WTC11 (cell line): ENCODE measurements around the gene NEURL3. TPM values are rescaled to one million over a fixed set of nuclear protein-coding genes. Genes with fewer than 3 reads are reported as not detected.

ENCODE experiments used
- ATAC-seq: fragments of 200-7000 bp; cut with Tn5 transposase; 2 replicates; pipeline ENCODE4 v1.10.0; 2021; ENCODE audit warnings: mild to moderate bottlenecking, moderate library complexity
- CTCF ChIA-PET: fragments of 300-600 bp; sonication (Branson Sonifier 250); formaldehyde crosslinking; loops from one replicate; lab custom pipeline; 2021; ENCODE audit warnings: antibody characterized with exemption; lab: Charles Lee
- POLR2A ChIA-PET: fragments of 350-600 bp; sonication (Branson Sonifier 250); formaldehyde crosslinking; loops from one replicate; lab custom pipeline; 2021; ENCODE audit warnings: antibody characterized with exemption; lab: Charles Lee
- DNase-seq: peaks from one replicate; pipeline ENCODE4 v3.0.0; 2021; ENCODE audit warnings: low spot score
- H3K27ac Mint-ChIP-seq: 2 replicates; pipeline ENCODE4 v1.8.0; 2021; ENCODE audit warnings: mixed read lengths
- H3K27me3 Mint-ChIP-seq: 2 replicates; pipeline ENCODE4 v1.8.0; 2021; ENCODE audit warnings: low read depth, mild to moderate bottlenecking, moderate library complexity, mixed read lengths
- H3K36me3 Mint-ChIP-seq: 2 replicates; pipeline ENCODE4 v1.8.0; 2021; ENCODE audit warnings: mixed read lengths
- H3K4me1 Mint-ChIP-seq: 2 replicates; pipeline ENCODE4 v1.8.0; 2022; ENCODE audit warnings: mixed read lengths
- H3K4me3 Mint-ChIP-seq: 2 replicates; pipeline ENCODE4 v1.8.0; 2021; ENCODE audit warnings: mild to moderate bottlenecking, moderate library complexity, mixed read lengths
- H3K9me3 Mint-ChIP-seq: 2 replicates; pipeline ENCODE4 v1.8.0; 2021; ENCODE audit warnings: mixed read lengths
- ATF1 ChIP-seq: sonication (generic); formaldehyde crosslinking; IDR thresholded peaks from 2 replicates; pipeline ENCODE4 v1.8.1; 2023; ENCODE audit warnings: mild to moderate bottlenecking, moderate library complexity, missing genetic modification reagents
- CBFB ChIP-seq: sonication (generic); formaldehyde crosslinking; IDR thresholded peaks from 2 replicates; pipeline ENCODE4 v1.8.1; 2022; ENCODE audit warnings: mild to moderate bottlenecking, low read depth, missing genetic modification reagents
- EMX1 ChIP-seq: fragments of 250-450 bp; sonication (Bioruptor Pico); IDR thresholded peaks from 2 replicates; pipeline ENCODE4 v1.8.0; 2021; ENCODE audit warnings: mild to moderate bottlenecking
- FOXK1 ChIP-seq: sonication (generic); formaldehyde crosslinking; IDR thresholded peaks from 2 replicates; pipeline ENCODE4 v1.8.0; 2022; ENCODE audit warnings: mild to moderate bottlenecking, moderate library complexity, missing genetic modification reagents
- HMGA2 ChIP-seq: fragments of 250-450 bp; sonication (Bioruptor Pico); IDR thresholded peaks from 2 replicates; pipeline ENCODE4 v1.4.0; 2021; ENCODE audit warnings: mild to moderate bottlenecking, moderate library complexity
- JAZF1 ChIP-seq: fragments of 250-450 bp; sonication (Bioruptor Pico); IDR thresholded peaks from 2 replicates; pipeline ENCODE4 v1.9.0; 2021; ENCODE audit warnings: moderate library complexity, mild to moderate bottlenecking, inconsistent platforms
- KAT7 ChIP-seq: sonication (generic); formaldehyde crosslinking; IDR thresholded peaks from 2 replicates; pipeline ENCODE4 v1.8.1; 2023; ENCODE audit warnings: missing genetic modification reagents, mild to moderate bottlenecking, borderline replicate concordance
- MLX ChIP-seq: sonication (generic); formaldehyde crosslinking; IDR thresholded peaks from 2 replicates; pipeline ENCODE4 v1.8.1; 2023; ENCODE audit warnings: mild to moderate bottlenecking, missing genetic modification reagents, moderate library complexity
- OVOL2 ChIP-seq: fragments of 250-450 bp; sonication (Bioruptor Pico); IDR thresholded peaks from 2 replicates; pipeline ENCODE4 v1.9.0; 2021; ENCODE audit warnings: mild to moderate bottlenecking, borderline replicate concordance
- PRDM15 ChIP-seq: sonication (generic); formaldehyde crosslinking; IDR thresholded peaks from 2 replicates; pipeline ENCODE4 v1.8.0; 2022; ENCODE audit warnings: missing genetic modification reagents
- PREB ChIP-seq: sonication (generic); formaldehyde crosslinking; IDR thresholded peaks from 2 replicates; pipeline ENCODE4 v1.8.1; 2022; ENCODE audit warnings: mild to moderate bottlenecking, missing genetic modification reagents, moderate library complexity, borderline replicate concordance
- RORB ChIP-seq: fragments of 250-450 bp; sonication (Bioruptor Pico); IDR thresholded peaks from 2 replicates; pipeline ENCODE4 v1.9.0; 2021; ENCODE audit warnings: mild to moderate bottlenecking
- ZMAT4 ChIP-seq: fragments of 250-450 bp; sonication (Bioruptor Pico); IDR thresholded peaks from 2 replicates; pipeline ENCODE4 v1.9.0; 2021; ENCODE audit warnings: mild to moderate bottlenecking
- ZNF532 ChIP-seq: fragments of 250-450 bp; sonication (Bioruptor Pico); IDR thresholded peaks from 2 replicates; pipeline ENCODE4 v1.9.0; 2021; ENCODE audit warnings: mild to moderate bottlenecking, borderline replicate concordance
- total RNA-seq: library from RNA; stranded (reverse); gene quantifications from 3 replicates; pipeline ENCODE4 v1.2.3, GENCODE V29; 2021

The NEURL3 gene
- total RNA-seq, 1 experiment from 2014 or later = not detected

GRCh38 chr2:96538487-96539214, 33.5 kb upstream of the NEURL3 start (continued):
- TF ChIP-seq HMGA2 = no peak
- peak; percentile 70 for TF ChIP-seq FOXK1 (CRISPR knock-in tag)

GRCh38 chr2:96537734-96538486, 32.8 kb upstream of the NEURL3 start:
- H3K27me3 Mint-ChIP-seq = peaks cover 18% of the 10 kb centered on the region
- DNase-seq = no peak
- ChIA-PET POLR2A (interaction anchor here (1.4 to 2.5 kb wide), 3 partner anchors 9 to 12 kb away, joined by 3 to 9 read pairs (median 4); no protein-coding TSS in a partner anchor), CTCF (interaction anchor here (0.5 to 6.7 kb wide), 10 partner anchors 10 to 325 kb away, joined by 3 to 117 read pairs (median 4); no protein-coding TSS in a partner anchor)
- H3K36me3 Mint-ChIP-seq = no peaks in the 10 kb centered on the region
- ATAC-seq = no peak
- no peaks in the 10 kb centered on the region for H3K9me3 Mint-ChIP-seq
- H3K27ac Mint-ChIP-seq = no peak overlapping the region
- no peak for TF ChIP-seq MLX
- TF ChIP-seq EMX1 (CRISPR knock-in tag) = no peak
- TF ChIP-seq KAT7 = 0 out of 2 replicates have a peak, but pooled peaks have one; percentile 56
- TF ChIP-seq JAZF1 (CRISPR knock-in tag) = no peak
- no peak for TF ChIP-seq CBFB
- no peak for TF ChIP-seq RORB
- no peak for TF ChIP-seq ZMAT4 (CRISPR knock-in tag)
- H3K4me1 Mint-ChIP-seq = peaks cover 50% of the 10 kb centered on the region
- H3K4me3 Mint-ChIP-seq = peak overlapping the region; percentile 82

- Mint-ChIP-seq H3K4me3 (peak overlapping the region; percentile 82), H3K27ac (no peak overlapping the region), H3K27me3 (peaks cover 18% of the 10 kb centered on the region), H3K4me1 (peaks cover 57% of the 10 kb centered on the region), H3K9me3 (no peaks in the 10 kb centered on the region), H3K36me3 (no peaks in the 10 kb centered on the region)
- ATAC-seq (no peak), DNase-seq (peak; percentile 53)
- CTCF ChIA-PET = interaction anchor here (0.5 to 6.7 kb wide), 8 partner anchors 9 to 324 kb away, joined by 3 to 117 read pairs (median 9); no protein-coding TSS in a partner anchor
- no peak for TF ChIP-seq PRDM15 (CRISPR knock-in tag)
- TF ChIP-seq ZNF532 = no peak
- TF ChIP-seq KAT7 = no peak
- no peak for TF ChIP-seq ATF1 (CRISPR knock-in tag)
- no peak for TF ChIP-seq OVOL2 (CRISPR knock-in tag)
- TF ChIP-seq PREB = no peak
- POLR2A ChIA-PET = interaction anchor here (1.4 to 2.5 kb wide), 3 partner anchors 9 to 13 kb away, joined by 3 to 9 read pairs (median 4); no protein-coding TSS in a partner anchor
Observed at GRCh38 chr2:96537066-96537733, 32.0 kb upstream of the NEURL3 start.
